ENCODE results near the gene LRIG3.
"Not testable (repeated sequence)": the region's sequence is repeated elsewhere in the genome, so short reads cannot be mapped to it uniquely, and the experiment has no call there.

LRIG3 gene, protein sequence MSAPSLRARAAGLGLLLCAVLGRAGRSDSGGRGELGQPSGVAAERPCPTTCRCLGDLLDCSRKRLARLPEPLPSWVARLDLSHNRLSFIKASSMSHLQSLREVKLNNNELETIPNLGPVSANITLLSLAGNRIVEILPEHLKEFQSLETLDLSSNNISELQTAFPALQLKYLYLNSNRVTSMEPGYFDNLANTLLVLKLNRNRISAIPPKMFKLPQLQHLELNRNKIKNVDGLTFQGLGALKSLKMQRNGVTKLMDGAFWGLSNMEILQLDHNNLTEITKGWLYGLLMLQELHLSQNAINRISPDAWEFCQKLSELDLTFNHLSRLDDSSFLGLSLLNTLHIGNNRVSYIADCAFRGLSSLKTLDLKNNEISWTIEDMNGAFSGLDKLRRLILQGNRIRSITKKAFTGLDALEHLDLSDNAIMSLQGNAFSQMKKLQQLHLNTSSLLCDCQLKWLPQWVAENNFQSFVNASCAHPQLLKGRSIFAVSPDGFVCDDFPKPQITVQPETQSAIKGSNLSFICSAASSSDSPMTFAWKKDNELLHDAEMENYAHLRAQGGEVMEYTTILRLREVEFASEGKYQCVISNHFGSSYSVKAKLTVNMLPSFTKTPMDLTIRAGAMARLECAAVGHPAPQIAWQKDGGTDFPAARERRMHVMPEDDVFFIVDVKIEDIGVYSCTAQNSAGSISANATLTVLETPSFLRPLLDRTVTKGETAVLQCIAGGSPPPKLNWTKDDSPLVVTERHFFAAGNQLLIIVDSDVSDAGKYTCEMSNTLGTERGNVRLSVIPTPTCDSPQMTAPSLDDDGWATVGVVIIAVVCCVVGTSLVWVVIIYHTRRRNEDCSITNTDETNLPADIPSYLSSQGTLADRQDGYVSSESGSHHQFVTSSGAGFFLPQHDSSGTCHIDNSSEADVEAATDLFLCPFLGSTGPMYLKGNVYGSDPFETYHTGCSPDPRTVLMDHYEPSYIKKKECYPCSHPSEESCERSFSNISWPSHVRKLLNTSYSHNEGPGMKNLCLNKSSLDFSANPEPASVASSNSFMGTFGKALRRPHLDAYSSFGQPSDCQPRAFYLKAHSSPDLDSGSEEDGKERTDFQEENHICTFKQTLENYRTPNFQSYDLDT

DNA sequence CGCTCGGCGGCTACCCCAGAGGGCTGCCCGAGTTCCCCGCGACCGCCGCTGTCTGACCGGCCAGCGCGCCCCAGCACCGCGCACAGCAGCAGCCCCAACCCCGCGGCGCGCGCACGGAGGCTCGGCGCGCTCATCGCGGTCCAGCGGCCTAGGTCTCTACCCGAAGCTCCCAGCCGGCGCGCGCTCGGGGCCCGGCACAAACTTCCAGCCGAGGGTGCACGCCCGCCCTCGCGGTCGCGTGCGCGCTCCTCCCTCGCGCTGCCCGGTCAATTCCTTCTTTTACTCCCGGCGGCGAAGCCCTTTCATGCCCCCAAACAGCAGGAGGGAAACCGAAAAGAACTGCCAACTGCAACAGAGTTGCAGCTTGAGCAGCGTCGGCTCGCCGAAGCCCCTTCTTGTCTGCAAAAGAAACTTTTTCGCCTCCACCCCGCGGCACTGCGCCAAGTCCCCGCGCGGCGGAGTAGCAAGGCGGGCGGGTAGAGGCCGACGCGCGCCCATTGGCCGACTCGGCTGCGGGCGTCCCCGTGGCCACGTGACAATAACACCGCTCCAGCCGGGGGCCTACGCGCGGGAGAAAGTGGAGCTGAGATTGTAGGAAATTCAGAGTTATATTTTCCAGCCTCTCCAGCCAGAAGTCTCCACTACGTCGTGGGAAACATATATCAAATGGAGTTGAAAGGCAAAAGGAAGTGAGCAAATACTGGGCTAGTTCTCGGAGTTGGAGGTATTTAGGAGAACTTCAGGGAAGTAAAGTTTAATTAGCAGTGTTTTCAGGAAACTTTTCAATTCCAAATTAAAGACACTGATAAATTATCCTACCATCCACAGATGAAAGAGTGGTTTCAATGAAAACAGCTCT is at the start of gene LRIG3:
Gene LRIG3 (minus strand): TSS at position 403 of the 859 bp plus-strand sequence. CDS start 269 bp downstream, at position 134.
- DNase-seq (ENCODE audit: low read depth) = no peak

DNA sequence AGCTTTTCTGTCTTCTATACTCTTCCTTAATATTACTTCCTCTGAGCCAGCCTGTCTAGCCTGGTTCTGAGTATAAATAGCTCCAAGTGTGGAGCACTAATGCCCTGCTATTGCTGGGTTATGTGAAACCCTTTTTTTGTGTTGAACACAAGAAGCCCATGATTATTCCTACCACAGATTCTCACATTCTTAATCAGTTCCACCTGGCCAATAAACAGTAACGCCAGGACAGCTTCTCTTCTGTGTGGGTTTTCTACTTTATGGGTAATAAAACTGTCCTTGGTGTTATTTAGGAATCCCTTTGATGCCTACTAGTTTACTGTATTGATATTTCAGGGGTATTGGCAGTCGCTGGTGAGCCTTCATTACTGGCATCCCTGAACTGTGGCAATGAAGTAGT is 48.9 kb upstream of the LRIG3 start:
- no peak for DNase-seq (ENCODE audit: low read depth)

- no peak for DNase-seq (ENCODE audit: low read depth)
Observed at GRCh38 chr12:58967561-58967960, 47.3 kb upstream of the LRIG3 start.

- no peak for DNase-seq (ENCODE audit: low read depth)
Observed at GRCh38 chr12:58966939-58967338, 46.6 kb upstream of the LRIG3 start.

DNA sequence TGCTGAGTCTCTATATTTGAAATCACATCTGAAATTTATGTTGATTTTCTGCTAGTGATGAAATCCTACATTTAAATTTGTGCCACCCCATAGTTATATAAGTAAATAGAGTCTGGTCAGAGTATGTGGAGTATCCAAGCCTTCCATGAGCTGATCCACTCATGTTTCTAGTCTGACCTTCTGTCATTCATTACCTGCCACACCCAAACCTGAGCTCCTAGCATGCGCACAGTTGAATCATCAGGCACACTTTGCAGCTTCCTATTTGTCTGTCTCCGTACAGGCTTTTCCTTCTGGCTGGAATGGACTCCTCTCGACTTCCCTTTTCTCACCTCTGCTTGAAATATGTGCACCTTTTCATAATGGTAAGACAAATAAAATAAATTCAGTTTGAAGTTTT is 45.3 kb upstream of the LRIG3 start:
- no peak for DNase-seq (ENCODE audit: low read depth)

DNA sequence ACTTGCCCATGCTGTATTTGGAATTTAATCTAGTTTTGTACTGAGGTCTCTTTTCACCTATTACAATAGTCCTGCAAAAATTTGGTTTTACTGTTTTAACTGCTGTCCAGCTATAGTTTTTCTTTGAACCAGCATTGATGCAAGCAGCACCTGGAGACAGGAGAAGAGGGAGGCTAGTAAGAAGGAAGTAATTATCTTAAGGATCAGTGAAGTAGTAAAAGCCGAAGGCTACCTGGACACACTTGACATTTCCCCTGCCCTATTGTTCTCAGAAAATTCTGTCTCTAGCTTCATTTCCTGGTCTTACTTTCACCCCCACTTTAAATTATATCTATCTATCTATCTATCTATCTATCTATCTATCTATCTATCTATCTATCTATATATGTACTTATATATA is 43.5 kb upstream of the LRIG3 start:
- no peak for DNase-seq (ENCODE audit: low read depth)

- no peak for DNase-seq (ENCODE audit: low read depth)
Observed at GRCh38 chr12:58961906-58962305, 41.6 kb upstream of the LRIG3 start.

DNA sequence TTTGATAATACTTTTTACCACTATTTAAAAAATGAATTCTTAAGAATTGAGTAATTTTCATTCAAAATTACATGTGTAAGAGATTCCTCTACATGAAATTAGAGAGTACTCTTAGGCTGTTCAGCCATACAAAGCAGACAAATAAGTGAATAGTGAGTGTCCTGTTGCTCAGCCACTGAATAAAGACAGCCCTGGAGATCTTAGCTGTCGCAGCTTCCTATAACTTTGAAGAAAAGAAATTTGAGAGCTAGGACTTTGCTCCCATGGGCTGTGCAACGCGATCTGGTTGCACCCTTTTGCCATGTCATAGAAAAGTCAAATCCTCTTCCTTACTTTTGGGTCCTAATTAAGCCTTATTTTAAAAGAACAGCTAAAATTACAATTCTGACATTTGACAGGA is 40.9 kb upstream of the LRIG3 start:
- no peak for DNase-seq (ENCODE audit: low read depth)

- no peak for DNase-seq (ENCODE audit: low read depth)
Observed at GRCh38 chr12:58959639-58960300, 39.5 kb upstream of the LRIG3 start.

DNA sequence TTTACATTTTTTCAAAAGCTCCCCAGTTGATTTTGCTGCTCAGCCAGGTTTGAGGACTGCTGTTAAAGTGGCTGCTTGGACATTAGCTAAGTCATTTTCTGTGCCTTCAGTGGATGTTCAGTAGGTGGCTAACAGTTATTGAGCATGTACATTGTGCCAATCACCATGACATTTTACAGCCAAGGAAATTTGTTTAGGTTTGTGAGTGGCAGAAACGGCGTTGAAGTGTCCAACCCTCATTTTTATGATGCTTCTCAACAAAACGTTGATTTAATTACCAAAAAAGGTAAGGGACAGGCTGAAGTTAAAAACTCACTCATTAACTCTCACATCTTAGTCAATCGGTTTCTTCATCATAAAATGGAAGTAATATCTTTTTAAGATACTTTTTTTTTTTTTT is 37.0 kb upstream of the LRIG3 start:
- no peak for DNase-seq (ENCODE audit: low read depth)

GRCh38 chr12:58955849-58956248 is 35.5 kb upstream of the LRIG3 start:
- DNase-seq (ENCODE audit: low read depth) = no peak

DNA sequence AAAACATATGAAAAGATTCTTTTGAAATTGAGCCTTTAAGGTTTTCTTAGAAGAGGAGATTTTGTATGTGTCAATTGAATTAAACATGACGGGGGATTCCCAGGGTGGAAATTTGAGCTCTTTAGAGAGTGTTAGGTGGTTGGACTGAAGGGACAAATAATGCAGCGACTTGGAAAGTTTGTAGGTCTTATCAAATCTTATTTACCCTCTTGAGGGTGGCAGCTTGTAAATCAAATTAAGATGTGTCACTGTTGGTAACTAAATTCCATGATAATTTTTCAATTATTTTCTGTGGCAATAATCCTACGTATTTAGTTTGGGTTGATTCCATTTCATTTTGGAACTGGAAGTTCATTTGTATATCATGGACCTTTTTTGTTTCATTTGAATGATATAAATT is 33.7 kb upstream of the LRIG3 start:
- no peak for DNase-seq (ENCODE audit: low read depth)

DNA sequence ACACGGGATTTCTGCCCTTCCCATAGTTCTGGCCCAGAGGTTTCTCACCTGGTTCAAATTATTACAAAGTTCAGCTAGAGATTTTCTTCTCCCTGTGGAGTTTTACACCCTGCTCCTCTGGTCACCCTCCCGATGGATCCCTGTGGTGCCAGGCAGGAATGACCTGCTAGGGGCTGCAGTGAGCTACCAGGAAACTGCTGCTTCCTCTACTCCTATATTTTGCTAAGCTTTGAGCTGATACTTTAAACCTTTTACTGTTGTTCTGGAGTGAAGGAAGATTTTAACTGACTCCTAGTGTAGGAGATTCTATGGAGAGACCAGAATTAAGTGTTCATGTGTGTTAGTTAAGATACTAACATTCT is 30.4 kb upstream of the LRIG3 start:
- DNase-seq (ENCODE audit: low read depth) = no peak

GRCh38 chr12:58949954-58950738 is 29.8 kb upstream of the LRIG3 start:
- DNase-seq (ENCODE audit: low read depth) = not testable (repeated sequence)

- no peak for DNase-seq (ENCODE audit: low read depth)
Observed at GRCh38 chr12:58943079-58943478, 22.8 kb upstream of the LRIG3 start.

DNA sequence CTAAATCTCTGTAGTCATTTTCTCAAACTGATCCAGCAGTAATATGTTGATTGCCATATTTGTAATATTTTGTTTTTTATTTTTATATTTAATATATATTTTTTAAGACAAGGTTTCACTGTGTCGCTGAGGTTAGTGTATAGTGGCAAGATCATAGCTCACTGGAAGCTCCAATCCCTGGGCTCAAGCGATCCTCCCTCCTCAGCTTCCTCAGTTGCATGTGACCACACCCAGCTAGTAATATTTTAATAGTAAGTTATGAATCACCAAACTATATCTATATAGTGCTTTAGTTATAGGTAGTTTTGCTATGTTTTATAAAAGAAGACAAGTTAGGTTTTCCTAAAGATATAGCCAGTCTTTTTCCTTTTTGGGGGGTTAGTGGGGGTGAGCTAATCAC is 22.0 kb upstream of the LRIG3 start:
- DNase-seq (ENCODE audit: low read depth) = no peak

DNA sequence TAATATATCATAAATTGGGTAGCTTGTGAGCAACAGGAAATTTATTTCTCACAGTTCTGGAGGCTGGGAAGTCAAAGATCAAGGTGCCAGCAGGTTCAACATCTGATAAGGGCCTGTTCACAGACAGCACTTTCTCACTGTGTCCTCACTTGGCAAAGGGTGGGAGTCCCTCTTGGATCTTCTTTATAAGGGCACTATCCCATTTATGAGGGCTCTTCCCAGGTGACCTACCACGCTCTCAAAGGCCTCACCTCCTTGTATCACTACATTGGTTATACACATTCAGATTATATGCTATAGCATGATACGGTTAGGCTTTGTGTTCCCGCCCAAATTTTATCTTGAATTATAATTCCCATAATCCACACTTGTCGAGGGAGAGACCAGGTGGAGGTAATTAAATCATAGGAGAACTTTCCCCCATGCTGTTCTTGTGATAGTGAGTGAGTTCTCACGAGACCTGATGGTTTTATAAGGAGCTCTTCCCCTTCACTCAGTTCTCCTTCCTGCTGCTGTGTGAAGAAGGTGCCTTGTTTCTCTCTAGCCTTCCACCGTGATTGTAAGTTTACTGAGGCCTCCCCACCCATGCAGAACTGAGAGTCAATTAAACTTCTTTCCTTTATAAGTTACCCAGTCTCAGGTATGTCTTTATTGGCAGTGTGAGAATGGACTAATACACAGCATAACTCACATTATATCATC is 19.2 kb upstream of the LRIG3 start:
- no peak for DNase-seq (ENCODE audit: low read depth)

DNA sequence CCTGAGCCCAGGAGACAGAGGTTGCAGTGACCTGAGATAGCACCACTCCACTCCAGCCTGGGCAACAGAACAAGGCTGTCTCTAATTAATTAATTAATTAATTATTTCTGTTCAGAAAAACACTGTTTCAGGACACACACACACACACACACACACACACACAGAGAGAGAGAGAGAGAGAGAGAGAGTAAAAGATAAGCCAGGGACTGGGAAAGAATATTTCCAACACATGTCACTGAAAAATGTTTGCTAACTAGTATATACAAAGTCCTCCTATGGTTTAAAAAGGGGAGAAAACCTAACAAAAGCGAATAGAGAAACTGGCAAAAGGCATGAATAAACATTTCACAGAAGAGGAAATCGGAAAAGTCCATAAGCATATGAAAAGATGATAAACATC is 18.1 kb upstream of the LRIG3 start:
- DNase-seq (ENCODE audit: low read depth) = no peak

GRCh38 chr12:58934528-58934927 is 14.2 kb upstream of the LRIG3 start:
- no peak for DNase-seq (ENCODE audit: low read depth)

Measured in T-helper 22 cell (primary cell).